Activated CD8-positive, alpha-beta T cell treated with anti-CD3 and anti-CD28 coated beads for 36 hours (primary cell): ENCODE measurements around the gene TTC28. TPM values are rescaled to one million over a fixed set of nuclear protein-coding genes. Genes with fewer than 3 reads are reported as not detected.

Source experiments
- ATAC-seq: fragments of 200-7000 bp; cut with Tn5 transposase; one replicate; pipeline ENCODE4 v1.10.0; 2021; ENCODE audit warnings: mild to moderate bottlenecking, moderate library complexity
- CTCF ChIA-PET: fragments of 350-600 bp; sonication (Branson Sonifier 250); formaldehyde crosslinking; loops from one replicate; lab custom pipeline; 2021; ENCODE audit warnings: antibody characterized with exemption; lab: Charles Lee
- POLR2A ChIA-PET: fragments of 350-600 bp; sonication (Branson Sonifier 250); formaldehyde crosslinking; loops from one replicate; lab custom pipeline; 2021; ENCODE audit warnings: antibody characterized with exemption; lab: Charles Lee
- DNase-seq: peaks from one replicate; pipeline ENCODE4 v3.0.0-alpha.2; 2020
- H3K27ac Mint-ChIP-seq: one replicate; pipeline ENCODE4 v1.8.0; 2021; ENCODE audit warnings: mild to moderate bottlenecking, mixed read lengths
- H3K27me3 Mint-ChIP-seq: one replicate; pipeline ENCODE4 v1.8.0; 2021; ENCODE audit warnings: mixed read lengths
- H3K36me3 Mint-ChIP-seq: one replicate; pipeline ENCODE4 v1.8.0; 2021; ENCODE audit warnings: low read depth, mixed read lengths
- H3K4me1 Mint-ChIP-seq: one replicate; pipeline ENCODE4 v1.8.0; 2021; ENCODE audit warnings: low read depth, mixed read lengths
- H3K4me3 Mint-ChIP-seq: one replicate; pipeline ENCODE4 v1.8.0; 2021; ENCODE audit warnings: mild to moderate bottlenecking, moderate library complexity, mixed read lengths
- H3K9me3 Mint-ChIP-seq: one replicate; pipeline ENCODE4 v1.8.0; 2021; ENCODE audit warnings: mixed read lengths
- CTCF ChIP-seq: fragments of 200-600 bp; IDR thresholded peaks from one replicate; pipeline ENCODE4 v1.8.0; 2022; ENCODE audit warnings: antibody characterized with exemption, mild to moderate bottlenecking
- intact Hi-C: fragments of 100-400 bp; cut with micrococcal nuclease; formaldehyde crosslinking; loops from one replicate; pipeline ENCODE4 v1.10.0; 2022
- total RNA-seq, 2 experiments: library from RNA; stranded (reverse); gene quantifications; one replicate each; pipeline ENCODE4 v1.2.3, GENCODE V29; 2021

The TTC28 gene
- total RNA-seq, 2 experiments from 2014 or later, result 0.58 to 1.9 TPM

- no peak overlapping the region for H3K27ac Mint-ChIP-seq
- CTCF ChIA-PET, result interaction anchor here (1.2 kb wide), 1 partner anchor 428 kb away, joined by 3 read pairs; no protein-coding TSS in a partner anchor
Measured at GRCh38 chr22:28481725-28482124, 197.9 kb downstream of the TTC28 start.

GRCh38 chr22:28480000-28480715 is 199.5 kb downstream of the TTC28 start:
- TF ChIP-seq CTCF, result no peak
- H3K27me3 Mint-ChIP-seq, result peaks cover 10% of the 10 kb centered on the region
- intact Hi-C loops, result no loop called here
- no peaks in the 10 kb centered on the region for H3K36me3 Mint-ChIP-seq
- DNase-seq (no peak), ATAC-seq (no peak)
- ChIA-PET POLR2A (no interaction called here), CTCF (no interaction called here)
- H3K9me3 Mint-ChIP-seq, result no peaks in the 10 kb centered on the region
- no peaks in the 10 kb centered on the region for H3K4me1 Mint-ChIP-seq
- H3K27ac Mint-ChIP-seq, result no peak overlapping the region
- H3K4me3 Mint-ChIP-seq, result no peak overlapping the region

More at GRCh38 chr22:28481725-28482124, 197.9 kb downstream of the TTC28 start:
- intact Hi-C loops, result no loop called here
- Mint-ChIP-seq H3K27me3 (peaks cover 12% of the 10 kb centered on the region), H3K9me3 (no peaks in the 10 kb centered on the region), H3K4me3 (no peak overlapping the region), H3K4me1 (no peaks in the 10 kb centered on the region), H3K36me3 (no peaks in the 10 kb centered on the region)
- ATAC-seq (no peak), DNase-seq (no peak)
- no peak for TF ChIP-seq CTCF
- POLR2A ChIA-PET, result no interaction called here

GRCh38 chr22:28478564-28478963 is 201.1 kb downstream of the TTC28 start:
- Mint-ChIP-seq H3K4me1 (no peaks in the 10 kb centered on the region), H3K27ac (no peak overlapping the region), H3K4me3 (no peak overlapping the region), H3K36me3 (no peaks in the 10 kb centered on the region), H3K9me3 (no peaks in the 10 kb centered on the region), H3K27me3 (peaks cover 4% of the 10 kb centered on the region)
- POLR2A ChIA-PET, result no interaction called here
- no peak for DNase-seq
- no peak for TF ChIP-seq CTCF
- ATAC-seq, result no peak
- CTCF ChIA-PET, result no interaction called here
- intact Hi-C loops, result no loop called here

GRCh38 chr22:28477556-28477955 is 202.1 kb downstream of the TTC28 start:
- Mint-ChIP-seq H3K4me3 (no peak overlapping the region), H3K36me3 (no peaks in the 10 kb centered on the region), H3K27me3 (peaks cover 2% of the 10 kb centered on the region), H3K27ac (no peak overlapping the region), H3K9me3 (no peaks in the 10 kb centered on the region), H3K4me1 (no peaks in the 10 kb centered on the region)
- intact Hi-C loops, result no loop called here
- ATAC-seq (no peak), DNase-seq (no peak)
- no peak for TF ChIP-seq CTCF
- POLR2A ChIA-PET, result no interaction called here
- CTCF ChIA-PET, result no interaction called here

GRCh38 chr22:28474330-28474729 is 205.3 kb downstream of the TTC28 start:
- no peak for TF ChIP-seq CTCF
- no peaks in the 10 kb centered on the region for H3K4me1 Mint-ChIP-seq
- no peak overlapping the region for H3K27ac Mint-ChIP-seq
- peaks cover 7% of the 10 kb centered on the region for H3K27me3 Mint-ChIP-seq
- intact Hi-C loops, result no loop called here
- CTCF ChIA-PET, result no interaction called here
- H3K4me3 Mint-ChIP-seq, result no peak overlapping the region
- no peaks in the 10 kb centered on the region for H3K9me3 Mint-ChIP-seq
- DNase-seq, result no peak
- ATAC-seq, result no peak
- POLR2A ChIA-PET, result no interaction called here
- no peaks in the 10 kb centered on the region for H3K36me3 Mint-ChIP-seq
